H9 (cell line): ENCODE results near the gene MMP10. TPM values are rescaled to one million over a fixed set of nuclear protein-coding genes. Genes with fewer than 3 reads are reported as not detected.

Experiments
- DNase-seq: peaks from one replicate; pipeline ENCODE4 v3.0.0-alpha.2; 2017
- H2AFZ ChIP-seq: one replicate; pipeline ENCODE4 v1.6.1; 2013; ENCODE audit warnings: mild to moderate bottlenecking, low read length, control low read depth, moderate library complexity
- H2AK5ac ChIP-seq: 2 replicates; pipeline ENCODE4 v1.6.1; 2013; ENCODE audit warnings: low read length, control low read depth, mixed read lengths; ENCODE audit not compliant: insufficient read length
- H2BK120ac ChIP-seq: one replicate; pipeline ENCODE4 v1.6.1; 2013; ENCODE audit warnings: low read depth, mild to moderate bottlenecking, low read length, control low read depth, inconsistent platforms; ENCODE audit not compliant: poor library complexity, severe bottlenecking
- H2BK12ac ChIP-seq: 2 replicates; pipeline ENCODE4 v1.6.1; 2013; ENCODE audit warnings: low read length, control low read depth, mixed read lengths, low read depth; ENCODE audit not compliant: insufficient read length
- H2BK15ac ChIP-seq: 2 replicates; pipeline ENCODE4 v1.6.1; 2013; ENCODE audit warnings: low read depth, low read length, control low read depth
- H2BK20ac ChIP-seq: one replicate; pipeline ENCODE4 v1.6.1; 2013; ENCODE audit warnings: low read depth, mild to moderate bottlenecking, low read length, control low read depth, inconsistent platforms; ENCODE audit not compliant: poor library complexity, severe bottlenecking
- H2BK5ac ChIP-seq: 2 replicates; pipeline ENCODE4 v1.6.1; 2013; ENCODE audit warnings: low read length, control low read depth, mixed read lengths; ENCODE audit not compliant: insufficient read length
- H3K14ac ChIP-seq: 2 replicates; pipeline ENCODE4 v1.6.1; 2013; ENCODE audit warnings: low read length, control low read depth; ENCODE audit not compliant: insufficient read depth
- H3K18ac ChIP-seq: 2 replicates; pipeline ENCODE4 v1.6.1; 2013; ENCODE audit warnings: low read depth, mild to moderate bottlenecking, mixed read lengths, low read length, control low read depth; ENCODE audit not compliant: insufficient read length
- H3K23ac ChIP-seq: 2 replicates; pipeline ENCODE4 v1.6.1; 2013; ENCODE audit warnings: low read length, control low read depth, mixed read lengths, low read depth; ENCODE audit not compliant: insufficient read length
- H3K23me2 ChIP-seq: 2 replicates; pipeline ENCODE4 v1.6.1; 2013; ENCODE audit warnings: low read depth, mild to moderate bottlenecking, mixed read lengths, low read length, control low read depth; ENCODE audit not compliant: insufficient read length, poor library complexity, severe bottlenecking
- H3K27ac ChIP-seq: 2 replicates; pipeline ENCODE4 v1.5.1; 2013; ENCODE audit warnings: low read length, control low read depth, mixed read lengths, low read depth; ENCODE audit not compliant: insufficient read length
- H3K27me3 ChIP-seq: 2 replicates; pipeline ENCODE4 v1.6.1; 2013; ENCODE audit warnings: low read length, control low read depth, inconsistent platforms; ENCODE audit not compliant: insufficient read depth
- H3K4ac ChIP-seq: 2 replicates; pipeline ENCODE4 v1.6.1; 2013; ENCODE audit warnings: low read depth, mild to moderate bottlenecking, control low read depth, inconsistent platforms, low read length, moderate library complexity
- H3K4me1 ChIP-seq: 2 replicates; pipeline ENCODE4 v1.6.1; 2013; ENCODE audit warnings: low read length, control low read depth, inconsistent platforms; ENCODE audit not compliant: insufficient read depth
- H3K4me2 ChIP-seq: 2 replicates; pipeline ENCODE4 v1.6.1; 2013; ENCODE audit warnings: low read length, control low read depth, mixed read lengths; ENCODE audit not compliant: insufficient read length, insufficient read depth
- H3K56ac ChIP-seq: 2 replicates; pipeline ENCODE4 v1.6.1; 2013; ENCODE audit warnings: low read depth, mild to moderate bottlenecking, mixed read lengths, low read length, control low read depth; ENCODE audit not compliant: insufficient read length
- H3K79me1 ChIP-seq: 2 replicates; pipeline ENCODE4 v1.6.1; 2013; ENCODE audit warnings: low read depth, mild to moderate bottlenecking, moderate library complexity, low read length, control low read depth, inconsistent platforms; ENCODE audit not compliant: insufficient read depth, poor library complexity, severe bottlenecking
- H3K79me2 ChIP-seq: 2 replicates; pipeline ENCODE4 v1.6.1; 2013; ENCODE audit warnings: low read length, control low read depth, inconsistent platforms; ENCODE audit not compliant: insufficient read depth
- H3K9ac ChIP-seq: 2 replicates; pipeline ENCODE4 v1.6.1; 2013; ENCODE audit warnings: low read length, control low read depth, mixed read lengths; ENCODE audit not compliant: insufficient read length; ENCODE audit errors: extremely low read depth
- H3K9me3 ChIP-seq: one replicate; pipeline ENCODE4 v1.6.1; 2013; ENCODE audit warnings: low read depth, low read length, inconsistent platforms; ENCODE audit not compliant: control insufficient read depth
- H3T11ph ChIP-seq: one replicate; pipeline ENCODE4 v1.6.1; 2013; ENCODE audit warnings: mild to moderate bottlenecking, low read length, control low read depth, inconsistent platforms
- H4K20me1 ChIP-seq: one replicate; pipeline ENCODE4 v1.6.1; 2013; ENCODE audit not compliant: control insufficient read depth, insufficient read length, insufficient read depth
- H4K5ac ChIP-seq: 2 replicates; pipeline ENCODE4 v1.6.1; 2013; ENCODE audit warnings: low read depth, mild to moderate bottlenecking, mixed read lengths, low read length, control low read depth; ENCODE audit not compliant: insufficient read length
- H4K8ac ChIP-seq: replicated peaks from 2 replicates; pipeline ENCODE4 v1.6.1; 2013; ENCODE audit warnings: low read length, control low read depth, mixed read lengths, low read depth; ENCODE audit not compliant: insufficient read length
- H4K91ac ChIP-seq: 2 replicates; pipeline ENCODE4 v1.6.1; 2013; ENCODE audit warnings: low read depth, mild to moderate bottlenecking, moderate library complexity, mixed read lengths, low read length, control low read depth; ENCODE audit not compliant: insufficient read length
- H3K27ac Mint-ChIP-seq, 3 experiments: 2 replicates in 2 of 3; 3 replicates in 1 of 3; pipeline ENCODE4 v1.8.0; 2020 to 2021; ENCODE audit warnings: mixed read lengths in 3 of 3, mild to moderate bottlenecking in 1 of 3, moderate library complexity in 1 of 3
- H3K27me3 Mint-ChIP-seq: 2 replicates; pipeline ENCODE4 v1.8.0; 2021; ENCODE audit warnings: low read depth, mild to moderate bottlenecking, moderate library complexity, mixed read lengths
- H3K36me3 Mint-ChIP-seq, 3 experiments: 2 replicates in 2 of 3; 3 replicates in 1 of 3; pipeline ENCODE4 v1.8.0; 2020 to 2021; ENCODE audit warnings: low read depth in 3 of 3, mixed read lengths in 3 of 3; ENCODE audit not compliant: insufficient read depth in 1 of 3
- H3K4me1 Mint-ChIP-seq, 2 experiments: 2 replicates each; pipeline ENCODE4 v1.8.0; 2020; ENCODE audit warnings: mixed read lengths in 2 of 2
- H3K4me3 Mint-ChIP-seq, 2 experiments: 2 replicates in 1 of 2; 3 replicates in 1 of 2; pipeline ENCODE4 v1.8.0; 2020 to 2021; ENCODE audit warnings: mild to moderate bottlenecking in 2 of 2, mixed read lengths in 2 of 2, moderate library complexity in 1 of 2
- H3K9me3 Mint-ChIP-seq, 2 experiments: 2 replicates in 1 of 2; 3 replicates in 1 of 2; pipeline ENCODE4 v1.8.0; 2020; ENCODE audit warnings: mild to moderate bottlenecking in 2 of 2, mixed read lengths in 2 of 2, moderate library complexity in 1 of 2
- WGBS: extraction: QIAGEN DNeasy Blood & Tissue Kit; methylation state at CpG from one replicate; pipeline ENCODE4 v1.1.7; 2013; ENCODE audit warnings: missing lambda C conversion rate, low lambda C conversion rate, mixed read lengths; ENCODE audit not compliant: insufficient read length; ENCODE audit errors: extremely low coverage; 5-methylcytosine and 5-hydroxymethylcytosine counted together
- total RNA-seq: library from RNA; stranded (reverse); gene quantifications from 2 replicates; pipeline ENCODE4 v1.2.1, GENCODE V29; 2021
- TF ChIP-seq, protein P1 (sequence below): fragments of 200-600 bp; sonication (generic); conservative IDR thresholded peaks from 3 replicates; pipeline ENCODE4 v1.8.0; 2021; ENCODE audit warnings: antibody characterized with exemption, mild to moderate bottlenecking

Gene MMP10
- total RNA-seq, 1 experiment from 2014 or later, result not detected

DNA sequence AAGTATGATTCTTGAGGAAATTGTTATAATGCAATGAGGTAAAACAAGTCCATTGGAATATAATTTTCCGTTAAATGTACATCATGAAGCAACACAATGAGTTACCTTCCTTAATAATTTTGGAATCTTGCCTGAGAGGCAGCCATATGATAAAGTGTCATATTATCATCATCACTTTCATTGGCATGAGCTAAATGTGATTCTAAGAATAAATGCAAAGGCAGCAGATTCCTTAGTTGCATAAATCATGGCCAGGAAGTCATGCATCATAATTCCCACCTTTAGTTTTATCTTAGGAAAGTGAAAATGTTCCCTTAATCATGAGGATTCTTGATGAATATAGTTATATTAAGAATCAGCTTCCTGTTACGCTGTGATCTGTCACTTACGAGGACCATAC, 31.8 kb upstream of the MMP10 start:
- Histone ChIP-seq H2AFZ (no peak overlapping the region), H3K23me2 (no peaks in the 10 kb centered on the region), H2BK5ac (no peak overlapping the region), H2BK20ac (no peak overlapping the region), H2BK15ac (no peak overlapping the region), H3K18ac (no peak overlapping the region), H3K56ac (no peak overlapping the region), H3K27ac (no peak overlapping the region), H4K5ac (no peak overlapping the region), H3K9ac (no peak overlapping the region), H3K79me1 (no peaks in the 10 kb centered on the region), H3K9me3 (no peaks in the 10 kb centered on the region), H4K20me1 (no peaks in the 10 kb centered on the region), H4K91ac (no peak overlapping the region), H2BK12ac (no peak overlapping the region), H2BK120ac (no peak overlapping the region), H3K14ac (no peak overlapping the region), H3K79me2 (no peaks in the 10 kb centered on the region), H3K4ac (no peak overlapping the region), H3K4me1 (no peaks in the 10 kb centered on the region), H3K4me2 (no peak overlapping the region), H3T11ph (no peak overlapping the region), H2AK5ac (no peak overlapping the region), H4K8ac (no peak overlapping the region), H3K23ac (no peak overlapping the region), H3K27me3 (no peaks in the 10 kb centered on the region)
- no peaks in the 10 kb centered on the region; the same call in 1 of the 2 replicates for H3K27me3 Mint-ChIP-seq
- peaks cover 0 to 6% (median 3%) of the 10 kb centered on the region in 3 experiments; a peak in 2 of 7 replicates for H3K36me3 Mint-ChIP-seq
- no CpG with 5 or more reads among the region's 3 CpGs for WGBS
- H3K27ac Mint-ChIP-seq, result no peak overlapping the region
- H3K4me1 Mint-ChIP-seq, result peaks cover 11 to 16% of the 10 kb centered on the region in 2 experiments
- H3K9me3 Mint-ChIP-seq, result peaks cover 8 to 9% of the 10 kb centered on the region in 2 experiments; a peak in 4 of 5 replicates
- DNase-seq, result no peak
- H3K4me3 Mint-ChIP-seq, result no peak overlapping the region
- TF ChIP-seq, protein P1, sequence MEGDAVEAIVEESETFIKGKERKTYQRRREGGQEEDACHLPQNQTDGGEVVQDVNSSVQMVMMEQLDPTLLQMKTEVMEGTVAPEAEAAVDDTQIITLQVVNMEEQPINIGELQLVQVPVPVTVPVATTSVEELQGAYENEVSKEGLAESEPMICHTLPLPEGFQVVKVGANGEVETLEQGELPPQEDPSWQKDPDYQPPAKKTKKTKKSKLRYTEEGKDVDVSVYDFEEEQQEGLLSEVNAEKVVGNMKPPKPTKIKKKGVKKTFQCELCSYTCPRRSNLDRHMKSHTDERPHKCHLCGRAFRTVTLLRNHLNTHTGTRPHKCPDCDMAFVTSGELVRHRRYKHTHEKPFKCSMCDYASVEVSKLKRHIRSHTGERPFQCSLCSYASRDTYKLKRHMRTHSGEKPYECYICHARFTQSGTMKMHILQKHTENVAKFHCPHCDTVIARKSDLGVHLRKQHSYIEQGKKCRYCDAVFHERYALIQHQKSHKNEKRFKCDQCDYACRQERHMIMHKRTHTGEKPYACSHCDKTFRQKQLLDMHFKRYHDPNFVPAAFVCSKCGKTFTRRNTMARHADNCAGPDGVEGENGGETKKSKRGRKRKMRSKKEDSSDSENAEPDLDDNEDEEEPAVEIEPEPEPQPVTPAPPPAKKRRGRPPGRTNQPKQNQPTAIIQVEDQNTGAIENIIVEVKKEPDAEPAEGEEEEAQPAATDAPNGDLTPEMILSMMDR, result no peak
